Stimulated activated CD4-positive, alpha-beta T cell treated with anti-CD3 and anti-CD28 coated beads, Interleukin-4, amount 100 ng/mL, for 4 hours (primary cell): ENCODE results near the gene TOM1L2.
A peak's percentile ranks its signal among the peaks of the same experiment; 100 is the strongest.
"Not testable (repeated sequence)": the region's sequence is repeated elsewhere in the genome, so short reads cannot be mapped to it uniquely, and the experiment has no call there.

Experiments used
- DNase-seq, 2 experiments: peaks; one replicate each; pipeline ENCODE4 v3.0.0-alpha.2; 2020

The TOM1L2 gene

GRCh38 chr17:17919169-17920107 is 52.8 kb downstream of the TOM1L2 start:
- DNase-seq: peak; percentile 48 to 57

- DNase-seq: no peak
Observed at GRCh38 chr17:17917394-17917793, 54.8 kb downstream of the TOM1L2 start.

- DNase-seq: no peak
Observed at GRCh38 chr17:17915183-17915582, 57.0 kb downstream of the TOM1L2 start.

- DNase-seq: peak; percentile 15 to 25
Observed at GRCh38 chr17:17913695-17914332, 58.4 kb downstream of the TOM1L2 start.

DNA sequence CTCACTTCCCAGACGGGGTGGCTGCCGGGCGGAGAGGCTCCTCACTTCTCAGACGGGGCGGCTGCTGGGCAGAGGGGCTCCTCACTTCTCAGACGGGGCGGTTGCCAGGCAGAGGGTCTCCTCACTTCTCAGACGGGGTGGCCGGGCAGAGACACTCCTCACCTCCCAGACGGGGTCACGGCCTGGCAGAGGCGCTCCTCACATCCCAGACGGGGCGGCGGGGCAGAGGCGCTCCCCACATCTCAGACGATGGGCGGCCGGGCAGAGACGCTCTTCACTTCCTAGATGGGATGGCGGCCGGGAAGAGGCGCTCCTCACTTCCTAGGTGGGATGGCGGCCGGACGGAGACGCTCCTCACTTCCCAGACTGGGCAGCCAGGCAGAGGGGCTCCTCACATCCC is 59.9 kb downstream of the TOM1L2 start:
- DNase-seq: not testable (repeated sequence)

DNA sequence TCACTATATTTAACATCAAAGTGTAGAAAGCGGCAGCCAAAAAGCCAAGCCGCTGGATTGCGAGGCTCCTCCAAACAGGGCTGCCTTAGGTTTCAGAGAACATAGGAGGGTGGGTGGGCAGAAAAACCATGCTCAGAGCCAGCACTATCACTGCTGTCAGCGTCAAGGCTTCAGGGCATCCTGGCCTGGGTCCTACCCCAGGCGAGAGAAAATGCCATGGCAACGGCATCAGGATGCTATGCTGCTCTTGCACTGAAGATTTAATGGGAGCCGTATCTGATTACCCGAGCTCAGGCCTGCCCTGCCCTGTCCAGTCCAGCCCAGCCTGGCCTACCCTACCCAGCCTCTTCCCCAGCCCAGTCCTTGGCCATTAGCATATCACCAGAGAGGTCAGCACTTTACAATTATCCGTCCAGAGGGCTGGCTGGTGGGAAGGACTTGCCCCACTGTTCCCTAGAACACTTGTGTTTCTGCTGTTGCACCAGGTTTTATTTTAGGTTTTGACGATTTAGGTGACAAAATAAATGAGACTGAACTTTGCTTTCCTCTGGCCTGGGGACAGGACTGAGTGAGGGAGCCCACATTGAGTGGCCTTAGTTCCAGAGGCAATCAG is 61.1 kb downstream of the TOM1L2 start:
- DNase-seq: no peak

- DNase-seq: no peak
Observed at GRCh38 chr17:17910060-17910459, 62.1 kb downstream of the TOM1L2 start.

GRCh38 chr17:17909078-17909477 is 63.1 kb downstream of the TOM1L2 start:
- DNase-seq: no peak

DNA sequence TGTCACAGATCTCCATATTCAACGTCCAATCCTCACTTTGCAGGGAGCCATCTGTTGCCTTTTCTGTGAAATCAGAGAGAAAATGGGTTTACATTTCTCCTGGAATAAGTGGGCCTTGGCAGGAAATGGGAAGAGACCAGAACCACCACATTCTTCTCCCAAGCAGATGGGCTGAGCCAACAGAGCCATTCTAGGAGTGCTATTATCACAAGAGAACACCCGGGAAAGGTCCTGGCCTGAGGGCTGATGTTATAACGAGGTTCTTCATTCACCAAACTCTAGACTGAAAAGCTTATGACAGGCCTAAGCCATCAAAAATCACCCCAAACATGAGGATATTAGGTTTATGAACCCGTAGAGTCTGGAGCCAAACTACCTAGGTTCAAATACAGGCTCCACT is 64.7 kb downstream of the TOM1L2 start:
- DNase-seq: no peak

DNA sequence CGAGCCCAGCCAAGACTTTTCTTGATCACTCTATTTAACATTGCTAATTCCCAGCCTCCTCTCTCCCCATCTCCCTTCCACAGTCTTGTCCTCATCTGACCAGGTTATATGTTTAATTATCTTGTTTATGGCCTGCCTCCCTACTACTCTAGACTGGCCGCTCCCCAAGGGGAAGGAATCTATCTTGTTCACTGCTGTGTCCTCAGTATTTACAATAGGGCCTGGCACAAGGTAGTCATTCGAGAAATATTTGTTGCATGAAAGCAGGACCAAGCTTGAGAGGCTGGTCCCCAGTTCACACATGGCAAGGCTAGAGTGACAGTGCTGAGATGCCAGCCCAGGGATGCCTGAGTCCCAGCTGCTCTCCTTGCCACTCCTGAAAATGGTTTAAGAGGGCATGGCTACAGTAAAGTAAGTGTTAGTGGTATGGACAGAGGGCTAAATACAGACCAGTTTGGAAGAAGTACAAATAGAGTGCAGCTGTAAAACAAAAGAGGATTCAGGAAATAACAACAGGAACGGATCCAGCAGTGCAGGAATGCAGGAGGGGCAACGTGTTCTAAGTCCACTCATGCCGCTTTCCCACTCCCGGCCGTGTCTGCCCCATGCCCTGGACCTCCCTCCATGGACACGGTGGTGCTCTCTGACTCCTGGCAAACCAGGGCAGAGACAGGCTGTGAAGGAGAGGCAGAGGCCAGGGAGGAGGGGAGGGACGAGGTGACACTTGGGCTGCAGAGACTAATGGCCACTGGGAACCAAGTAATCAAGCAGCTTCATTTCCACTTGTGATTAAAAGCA is 65.6 kb downstream of the TOM1L2 start:
- no peak for DNase-seq

GRCh38 chr17:17905036-17905320 is 67.2 kb downstream of the TOM1L2 start:
- no peak for DNase-seq

- no peak for DNase-seq
Observed at GRCh38 chr17:17904166-17905035, 67.8 kb downstream of the TOM1L2 start.

- DNase-seq: no peak
Observed at GRCh38 chr17:17902877-17903276, 69.3 kb downstream of the TOM1L2 start.

- DNase-seq: no peak
Observed at GRCh38 chr17:17902376-17902775, 69.8 kb downstream of the TOM1L2 start.

DNA sequence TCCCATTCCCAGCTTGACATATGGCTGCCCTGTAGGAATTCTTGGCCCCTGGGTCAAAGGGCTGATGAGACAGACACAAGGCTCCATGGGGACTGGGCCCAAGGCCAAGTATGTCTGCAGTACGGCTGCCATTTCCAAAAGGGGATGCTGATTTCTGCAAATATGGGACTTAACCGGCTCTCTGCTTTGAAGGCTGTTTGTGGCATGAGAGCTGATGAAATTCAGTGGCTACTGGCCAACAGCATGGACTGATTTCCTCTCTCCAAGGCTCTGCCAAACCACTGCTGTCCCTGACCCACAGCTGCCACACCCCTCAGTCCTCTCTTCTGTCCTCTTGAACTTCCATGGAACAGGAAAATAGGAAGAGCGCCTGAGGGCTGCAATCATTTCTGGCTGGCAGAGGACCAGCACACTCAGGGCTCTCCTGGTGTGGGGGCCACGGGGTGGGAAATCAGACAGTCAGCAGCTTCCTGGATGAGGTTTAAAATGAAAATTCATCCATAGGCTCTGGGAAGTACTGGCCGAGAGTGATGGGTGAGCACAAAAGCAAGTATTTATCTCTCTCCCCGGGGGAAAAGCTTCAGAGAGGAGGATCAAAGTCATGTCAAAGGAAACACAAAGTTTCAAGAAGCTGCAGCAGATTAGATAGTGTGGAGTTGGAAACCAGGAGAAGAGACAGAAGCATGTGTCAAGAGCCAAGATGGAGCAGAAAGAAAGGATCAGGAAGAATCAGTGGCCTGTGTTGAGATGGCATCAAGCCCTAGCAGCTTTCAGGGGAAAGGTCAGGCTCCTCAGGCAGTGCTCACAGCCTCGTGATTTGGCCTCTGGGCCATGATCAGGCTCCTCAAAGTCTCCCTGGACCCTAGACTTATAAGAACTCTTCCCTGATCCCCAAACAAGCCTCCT is 71.3 kb downstream of the TOM1L2 start:
- no peak for DNase-seq

DNA sequence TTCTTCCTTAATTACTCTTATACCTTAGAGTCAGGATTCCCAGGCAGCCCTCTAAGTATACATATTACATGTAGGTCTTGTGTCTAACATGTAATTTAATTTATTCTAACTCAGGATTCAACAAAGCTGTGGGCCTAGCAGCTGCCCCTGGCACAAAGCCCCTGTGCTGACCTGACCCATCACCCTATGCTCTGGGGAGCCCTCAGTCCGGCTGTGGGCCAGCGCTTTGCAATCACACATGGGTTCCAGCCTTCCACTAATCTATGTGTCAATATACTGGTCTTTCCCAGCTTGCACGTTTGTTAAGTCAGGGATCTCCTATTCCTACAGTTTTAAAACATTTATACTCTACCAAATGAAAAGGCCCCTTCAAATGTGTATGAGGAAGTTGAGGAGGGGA is 72.7 kb downstream of the TOM1L2 start:
- DNase-seq: no peak

DNA sequence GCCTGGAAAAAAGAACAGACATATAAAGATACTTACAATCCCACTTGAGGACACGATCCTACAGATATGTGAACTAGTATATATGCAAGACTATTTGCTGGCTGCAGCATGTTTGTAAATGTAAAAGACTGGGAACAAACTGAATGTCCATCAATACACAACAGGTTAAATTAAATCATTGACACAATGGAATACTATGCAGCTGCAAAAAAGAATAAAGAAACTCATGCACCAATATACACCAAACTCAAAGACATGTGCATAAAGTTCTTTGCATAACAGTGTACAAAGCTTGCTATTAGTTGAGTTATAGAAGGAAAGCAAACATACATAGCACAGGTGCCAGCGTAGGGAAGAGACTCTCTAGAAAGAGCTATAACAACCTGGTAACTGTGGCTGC is 73.5 kb downstream of the TOM1L2 start:
- DNase-seq: no peak

DNA sequence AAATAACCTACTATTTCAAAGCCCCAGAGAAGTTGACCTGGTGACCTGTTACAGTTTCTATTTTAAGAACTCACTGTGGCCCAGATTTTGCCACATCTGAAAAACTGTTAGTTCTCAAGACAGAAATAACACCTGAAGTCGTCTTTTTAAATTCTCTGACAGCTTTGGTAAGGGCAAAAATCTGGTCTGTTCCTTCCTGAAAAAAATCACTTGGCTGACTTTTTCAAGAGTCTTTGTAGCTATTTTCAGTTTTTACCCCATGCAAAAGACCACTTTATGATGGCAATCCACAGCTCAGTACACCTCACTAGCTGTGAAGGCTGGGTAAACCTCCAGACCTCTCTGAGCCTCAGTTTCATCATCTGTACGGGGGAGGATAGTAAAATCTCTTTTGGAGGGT is 74.8 kb downstream of the TOM1L2 start:
- DNase-seq: no peak

DNA sequence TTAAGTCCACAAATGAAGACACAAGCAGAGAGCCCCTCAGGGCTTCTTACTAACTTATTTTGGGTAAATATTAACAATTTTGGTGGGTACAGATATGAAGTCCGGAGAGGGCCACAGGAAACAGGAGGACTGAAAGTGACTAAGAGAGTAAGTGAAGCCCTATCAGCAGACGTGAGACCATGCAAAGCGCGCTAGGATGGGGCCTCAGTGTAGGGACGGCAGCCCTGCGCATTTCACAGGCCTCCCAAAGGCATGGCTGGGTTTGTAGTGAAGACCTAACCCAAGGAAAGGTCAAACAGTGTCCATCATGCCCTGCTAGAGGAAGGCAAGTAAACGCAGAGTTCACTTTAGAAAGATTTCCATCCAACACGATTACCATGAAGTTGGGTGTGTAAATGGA is 75.5 kb downstream of the TOM1L2 start:
- no peak for DNase-seq

DNA sequence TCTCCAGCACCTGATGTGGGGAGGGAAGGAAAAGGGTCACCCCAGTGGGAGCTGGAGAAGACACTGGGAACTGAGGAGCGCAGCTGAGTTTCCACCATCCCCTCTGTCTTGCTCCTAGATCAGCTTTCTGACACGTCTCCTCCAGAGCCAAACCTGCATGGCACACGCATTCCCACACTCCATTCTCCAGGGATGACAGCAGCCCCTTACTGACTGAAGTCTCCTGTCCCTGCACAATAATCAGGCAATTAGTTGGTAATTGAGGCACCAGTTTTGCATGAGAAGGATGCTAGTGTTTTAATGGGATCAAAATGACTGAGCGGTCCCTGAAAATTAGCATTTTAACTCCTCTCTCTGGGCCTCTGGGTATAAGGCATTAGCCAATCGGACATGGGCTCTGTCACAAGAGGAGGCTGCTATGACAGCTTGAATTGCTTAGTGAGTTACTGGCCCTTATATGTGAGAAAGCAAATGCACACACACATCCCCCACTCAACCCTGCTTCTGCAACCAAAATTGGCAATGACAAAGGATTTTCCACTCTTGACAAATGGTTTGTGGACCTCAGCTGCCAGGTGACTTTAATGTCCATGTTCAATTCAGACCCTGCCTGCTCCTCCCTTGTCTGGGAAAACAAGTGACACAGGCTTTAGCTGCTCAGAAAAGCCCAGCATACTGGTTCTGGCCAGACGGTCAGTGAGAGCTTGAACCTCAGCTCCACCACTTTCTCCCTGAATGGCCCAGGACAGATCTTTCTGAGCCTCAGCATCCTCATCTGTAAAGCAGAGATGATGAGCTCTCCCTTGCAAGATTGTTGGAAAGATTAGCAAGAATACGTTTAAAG is 78.2 kb downstream of the TOM1L2 start:
- no peak for DNase-seq
